Mesendoderm (in vitro differentiated cells): ENCODE results near the gene RAMAC.

Experiments
- DNase-seq: peaks from one replicate; pipeline ENCODE4 v3.0.0; 2013
- H2AK5ac ChIP-seq: 2 replicates; pipeline ENCODE4 v1.6.1; 2013; ENCODE audit warnings: low read length, inconsistent platforms
- H2BK120ac ChIP-seq: 2 replicates; pipeline ENCODE4 v1.6.1; 2013; ENCODE audit warnings: low read depth, mild to moderate bottlenecking, low read length, moderate library complexity, mixed read lengths
- H2BK15ac ChIP-seq: replicated peaks from 2 replicates; pipeline ENCODE4 v1.6.1; 2013; ENCODE audit warnings: low read depth, mild to moderate bottlenecking, moderate library complexity
- H2BK5ac ChIP-seq: 2 replicates; pipeline ENCODE4 v1.6.1; 2013; ENCODE audit warnings: low read length, inconsistent platforms
- H3K18ac ChIP-seq: 2 replicates; pipeline ENCODE4 v1.6.1; 2013; ENCODE audit warnings: mild to moderate bottlenecking, low read length, mixed read lengths
- H3K23ac ChIP-seq: one replicate; pipeline ENCODE4 v1.6.1; 2013; ENCODE audit warnings: low read length
- H3K27ac ChIP-seq: 2 replicates; pipeline ENCODE4 v1.5.1; 2013; ENCODE audit warnings: low read depth, mild to moderate bottlenecking, inconsistent platforms, low read length, moderate library complexity
- H3K27me3 ChIP-seq: 2 replicates; pipeline ENCODE4 v1.6.1; 2013; ENCODE audit warnings: low read length, control low read depth, mild to moderate bottlenecking, inconsistent platforms; ENCODE audit not compliant: insufficient read depth, poor library complexity
- H3K36me3 ChIP-seq: 2 replicates; pipeline ENCODE4 v1.6.1; 2013; ENCODE audit warnings: low read length, inconsistent platforms; ENCODE audit not compliant: control insufficient read depth, insufficient read depth
- H3K4ac ChIP-seq: one replicate; pipeline ENCODE4 v1.6.1; 2013; ENCODE audit warnings: low read depth, mild to moderate bottlenecking, low read length, moderate library complexity
- H3K4me1 ChIP-seq: 2 replicates; pipeline ENCODE4 v1.6.1; 2013; ENCODE audit warnings: low read depth, low read length, inconsistent platforms; ENCODE audit not compliant: control insufficient read depth
- H3K4me2 ChIP-seq: 2 replicates; pipeline ENCODE4 v1.6.1; 2013; ENCODE audit warnings: low read length
- H3K4me3 ChIP-seq: 2 replicates; pipeline ENCODE4 v1.5.1; 2013; ENCODE audit warnings: mild to moderate bottlenecking, low read length
- H3K56ac ChIP-seq: one replicate; pipeline ENCODE4 v1.6.1; 2013; ENCODE audit warnings: low read length
- H3K79me1 ChIP-seq: 2 replicates; pipeline ENCODE4 v1.6.1; 2013; ENCODE audit warnings: low read length, inconsistent platforms
- H3K79me2 ChIP-seq: 2 replicates; pipeline ENCODE4 v1.6.1; 2013; ENCODE audit warnings: mild to moderate bottlenecking, low read length; ENCODE audit not compliant: control insufficient read depth, insufficient read depth
- H3K9ac ChIP-seq: 2 replicates; pipeline ENCODE4 v1.6.1; 2013; ENCODE audit warnings: low read length, inconsistent platforms
- H4K5ac ChIP-seq: one replicate; pipeline ENCODE4 v1.6.1; 2013; ENCODE audit warnings: low read length
- H4K8ac ChIP-seq: one replicate; pipeline ENCODE4 v1.6.1; 2013; ENCODE audit warnings: low read depth, mild to moderate bottlenecking, control low read depth, low read length, moderate library complexity
- WGBS: extraction: QIAGEN DNeasy Blood & Tissue Kit; methylation state at CpG from one replicate; pipeline ENCODE4 v1.1.7; 2013; ENCODE audit warnings: low lambda C conversion rate, missing lambda C conversion rate; ENCODE audit not compliant: insufficient coverage; ENCODE audit errors: extremely low coverage; 5-methylcytosine and 5-hydroxymethylcytosine counted together

The RAMAC gene

GRCh38 chr15:82960766-82961165, 25.2 kb upstream of the RAMAC start:
- H3K18ac ChIP-seq = no peak overlapping the region

GRCh38 chr15:82963471-82964341, 22.3 kb upstream of the RAMAC start:
- no peak for DNase-seq
- H4K8ac ChIP-seq = no peak overlapping the region
- H2AK5ac ChIP-seq = no peak overlapping the region
- H2BK15ac ChIP-seq = no peak overlapping the region
- H3K4ac ChIP-seq = no peak overlapping the region
- H3K27me3 ChIP-seq = no peaks in the 10 kb centered on the region
- H2BK5ac ChIP-seq = no peak overlapping the region
- no peak overlapping the region for H4K5ac ChIP-seq
- no peak overlapping the region for H2BK120ac ChIP-seq
- no peak overlapping the region for H3K27ac ChIP-seq
- H3K4me1 ChIP-seq = no peaks in the 10 kb centered on the region
- H3K4me3 ChIP-seq = no peak overlapping the region
- H3K79me1 ChIP-seq = no peaks in the 10 kb centered on the region
- no peaks in the 10 kb centered on the region for H3K79me2 ChIP-seq
- no peak overlapping the region for H3K23ac ChIP-seq
- no peaks in the 10 kb centered on the region for H3K36me3 ChIP-seq
- no CpG with 5 or more reads among the region's 7 CpGs for WGBS
- no peak overlapping the region for H3K18ac ChIP-seq
- H3K9ac ChIP-seq = no peak overlapping the region
- H3K4me2 ChIP-seq = no peak overlapping the region
- H3K56ac ChIP-seq = no peak overlapping the region

More at GRCh38 chr15:82960766-82961165, 25.2 kb upstream of the RAMAC start:
- Histone ChIP-seq H2BK120ac (no peak overlapping the region), H2AK5ac (no peak overlapping the region), H2BK15ac (no peak overlapping the region), H3K4me3 (no peak overlapping the region), H4K8ac (no peak overlapping the region), H2BK5ac (no peak overlapping the region), H3K23ac (no peak overlapping the region), H3K4me1 (no peaks in the 10 kb centered on the region), H3K79me1 (no peaks in the 10 kb centered on the region), H3K27ac (no peak overlapping the region), H4K5ac (no peak overlapping the region), H3K9ac (no peak overlapping the region), H3K27me3 (no peaks in the 10 kb centered on the region), H3K56ac (no peak overlapping the region), H3K4ac (no peak overlapping the region), H3K79me2 (no peaks in the 10 kb centered on the region), H3K36me3 (no peaks in the 10 kb centered on the region), H3K4me2 (no peak overlapping the region)
- WGBS = no CpG with 5 or more reads among the region's 3 CpGs
- no peak for DNase-seq

GRCh38 chr15:82964890-82965289, 21.1 kb upstream of the RAMAC start:
- Histone ChIP-seq H2BK120ac (no peak overlapping the region), H3K27ac (no peak overlapping the region), H3K79me1 (no peaks in the 10 kb centered on the region), H3K79me2 (no peaks in the 10 kb centered on the region), H2BK5ac (no peak overlapping the region), H3K27me3 (no peaks in the 10 kb centered on the region), H3K4ac (no peak overlapping the region), H3K4me2 (no peak overlapping the region), H3K36me3 (no peaks in the 10 kb centered on the region), H4K5ac (no peak overlapping the region), H3K23ac (no peak overlapping the region), H3K4me1 (no peaks in the 10 kb centered on the region), H2BK15ac (no peak overlapping the region), H3K56ac (no peak overlapping the region), H3K9ac (no peak overlapping the region), H3K4me3 (no peak overlapping the region), H2AK5ac (no peak overlapping the region), H4K8ac (no peak overlapping the region), H3K18ac (no peak overlapping the region)
- no CpG with 5 or more reads among the region's 5 CpGs for WGBS
- no peak for DNase-seq

GRCh38 chr15:82966671-82967071, 19.3 kb upstream of the RAMAC start:
- no peak overlapping the region for H2BK5ac ChIP-seq
- no peaks in the 10 kb centered on the region for H3K36me3 ChIP-seq
- no peak overlapping the region for H3K4ac ChIP-seq
- H3K18ac ChIP-seq = no peak overlapping the region
- no peak overlapping the region for H3K56ac ChIP-seq
- H3K4me1 ChIP-seq = no peaks in the 10 kb centered on the region
- no peak overlapping the region for H2BK120ac ChIP-seq
- H2AK5ac ChIP-seq = no peak overlapping the region
- no peak overlapping the region for H4K8ac ChIP-seq
- DNase-seq = no peak
- H3K79me1 ChIP-seq = no peaks in the 10 kb centered on the region
- no CpG with 5 or more reads among the region's 4 CpGs for WGBS
- H3K4me3 ChIP-seq = no peak overlapping the region
- no peak overlapping the region for H3K23ac ChIP-seq
- H3K9ac ChIP-seq = no peak overlapping the region
- no peak overlapping the region for H2BK15ac ChIP-seq
- H3K27me3 ChIP-seq = no peaks in the 10 kb centered on the region
- H3K27ac ChIP-seq = no peak overlapping the region
- no peaks in the 10 kb centered on the region for H3K79me2 ChIP-seq
- H4K5ac ChIP-seq = no peak overlapping the region
- H3K4me2 ChIP-seq = no peak overlapping the region

GRCh38 chr15:82968066-82968465, 17.9 kb upstream of the RAMAC start:
- Histone ChIP-seq H3K23ac (no peak overlapping the region), H3K36me3 (no peaks in the 10 kb centered on the region), H3K4me3 (no peak overlapping the region), H3K27ac (no peak overlapping the region), H3K9ac (no peak overlapping the region), H3K79me1 (no peaks in the 10 kb centered on the region), H4K8ac (no peak overlapping the region), H3K18ac (no peak overlapping the region), H2BK120ac (no peak overlapping the region), H3K4ac (no peak overlapping the region), H3K56ac (no peak overlapping the region), H2BK15ac (no peak overlapping the region), H3K4me2 (no peak overlapping the region), H3K4me1 (no peaks in the 10 kb centered on the region), H2BK5ac (no peak overlapping the region), H2AK5ac (no peak overlapping the region), H4K5ac (no peak overlapping the region), H3K27me3 (no peaks in the 10 kb centered on the region), H3K79me2 (no peaks in the 10 kb centered on the region)
- WGBS = no CpG with 5 or more reads among the region's 4 CpGs
- DNase-seq = no peak

- no peaks in the 10 kb centered on the region for H3K79me1 ChIP-seq
- H3K36me3 ChIP-seq = no peaks in the 10 kb centered on the region
- WGBS = no CpG with 5 or more reads among the region's 7 CpGs
- no peak overlapping the region for H2BK15ac ChIP-seq
- H4K5ac ChIP-seq = no peak overlapping the region
- H3K4ac ChIP-seq = no peak overlapping the region
- no peak overlapping the region for H3K4me3 ChIP-seq
- no peak overlapping the region for H2BK5ac ChIP-seq
- no peak overlapping the region for H2AK5ac ChIP-seq
- H4K8ac ChIP-seq = no peak overlapping the region
- no peaks in the 10 kb centered on the region for H3K79me2 ChIP-seq
- no peak overlapping the region for H3K56ac ChIP-seq
- no peak overlapping the region for H3K18ac ChIP-seq
- H3K27ac ChIP-seq = no peak overlapping the region
- H3K9ac ChIP-seq = no peak overlapping the region
- H3K4me1 ChIP-seq = no peaks in the 10 kb centered on the region
- DNase-seq = no peak
- H3K4me2 ChIP-seq = no peak overlapping the region
- H3K23ac ChIP-seq = no peak overlapping the region
- H2BK120ac ChIP-seq = no peak overlapping the region
- no peaks in the 10 kb centered on the region for H3K27me3 ChIP-seq
Measured at GRCh38 chr15:82969353-82969752, 16.7 kb upstream of the RAMAC start.
